Measurements from ENCODE around the gene GRIK3. TPM values are rescaled to one million over a fixed set of nuclear protein-coding genes. Genes with fewer than 3 reads are reported as not detected.

Gene GRIK3
- total RNA-seq, 1 experiment from 2014 or later, result 5.5 TPM

DNA sequence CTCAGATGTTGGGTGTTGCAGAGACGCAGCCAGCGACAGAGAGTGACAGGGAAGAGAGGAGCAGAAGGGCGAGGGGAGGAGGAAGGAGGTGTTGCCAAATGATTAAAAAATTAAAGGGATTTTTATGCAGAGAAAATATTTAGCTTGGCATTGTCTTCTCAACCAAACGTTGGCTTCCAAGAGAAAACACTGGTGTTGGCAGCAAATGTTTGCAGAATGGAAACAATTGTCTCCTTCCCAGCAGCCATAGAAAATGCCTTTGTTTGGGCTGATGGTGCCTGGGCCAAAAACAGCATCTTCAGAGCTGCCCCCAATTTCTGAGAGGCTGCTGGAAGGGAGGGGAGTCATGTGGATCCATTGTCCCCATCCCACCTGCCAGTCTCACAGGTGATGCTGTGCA is 29.7 kb upstream of the GRIK3 start:
- Mint-ChIP-seq H3K27ac (no peak overlapping the region), H3K4me1 (peaks cover 12% of the 10 kb centered on the region; the same call in 1 of the 2 replicates), H3K27me3 (ENCODE audit: low read depth) (no peaks in the 10 kb centered on the region; the same call in none of the 2 replicates), H3K36me3 (no peaks in the 10 kb centered on the region), H3K9me3 (no peaks in the 10 kb centered on the region), H3K4me3 (no peak overlapping the region)
- TF ChIP-seq ZNF416 (CRISPR knock-in tag; IDR thresholded peaks at IDR 0.05), result no peak
- TF ChIP-seq, protein P1, sequence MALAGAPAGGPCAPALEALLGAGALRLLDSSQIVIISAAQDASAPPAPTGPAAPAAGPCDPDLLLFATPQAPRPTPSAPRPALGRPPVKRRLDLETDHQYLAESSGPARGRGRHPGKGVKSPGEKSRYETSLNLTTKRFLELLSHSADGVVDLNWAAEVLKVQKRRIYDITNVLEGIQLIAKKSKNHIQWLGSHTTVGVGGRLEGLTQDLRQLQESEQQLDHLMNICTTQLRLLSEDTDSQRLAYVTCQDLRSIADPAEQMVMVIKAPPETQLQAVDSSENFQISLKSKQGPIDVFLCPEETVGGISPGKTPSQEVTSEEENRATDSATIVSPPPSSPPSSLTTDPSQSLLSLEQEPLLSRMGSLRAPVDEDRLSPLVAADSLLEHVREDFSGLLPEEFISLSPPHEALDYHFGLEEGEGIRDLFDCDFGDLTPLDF (CRISPR knock-in tag; IDR thresholded peaks at IDR 0.05), result no peak
- no peak for TF ChIP-seq SMAD4 (CRISPR knock-in tag; IDR thresholded peaks at IDR 0.05)
- TF ChIP-seq, protein P2, sequence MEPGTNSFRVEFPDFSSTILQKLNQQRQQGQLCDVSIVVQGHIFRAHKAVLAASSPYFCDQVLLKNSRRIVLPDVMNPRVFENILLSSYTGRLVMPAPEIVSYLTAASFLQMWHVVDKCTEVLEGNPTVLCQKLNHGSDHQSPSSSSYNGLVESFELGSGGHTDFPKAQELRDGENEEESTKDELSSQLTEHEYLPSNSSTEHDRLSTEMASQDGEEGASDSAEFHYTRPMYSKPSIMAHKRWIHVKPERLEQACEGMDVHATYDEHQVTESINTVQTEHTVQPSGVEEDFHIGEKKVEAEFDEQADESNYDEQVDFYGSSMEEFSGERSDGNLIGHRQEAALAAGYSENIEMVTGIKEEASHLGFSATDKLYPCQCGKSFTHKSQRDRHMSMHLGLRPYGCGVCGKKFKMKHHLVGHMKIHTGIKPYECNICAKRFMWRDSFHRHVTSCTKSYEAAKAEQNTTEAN (CRISPR knock-in tag; IDR thresholded peaks at IDR 0.05), result no peak
- no peak for TF ChIP-seq GABPB1 (CRISPR knock-in tag; IDR thresholded peaks at IDR 0.05)
- TF ChIP-seq, protein P3, sequence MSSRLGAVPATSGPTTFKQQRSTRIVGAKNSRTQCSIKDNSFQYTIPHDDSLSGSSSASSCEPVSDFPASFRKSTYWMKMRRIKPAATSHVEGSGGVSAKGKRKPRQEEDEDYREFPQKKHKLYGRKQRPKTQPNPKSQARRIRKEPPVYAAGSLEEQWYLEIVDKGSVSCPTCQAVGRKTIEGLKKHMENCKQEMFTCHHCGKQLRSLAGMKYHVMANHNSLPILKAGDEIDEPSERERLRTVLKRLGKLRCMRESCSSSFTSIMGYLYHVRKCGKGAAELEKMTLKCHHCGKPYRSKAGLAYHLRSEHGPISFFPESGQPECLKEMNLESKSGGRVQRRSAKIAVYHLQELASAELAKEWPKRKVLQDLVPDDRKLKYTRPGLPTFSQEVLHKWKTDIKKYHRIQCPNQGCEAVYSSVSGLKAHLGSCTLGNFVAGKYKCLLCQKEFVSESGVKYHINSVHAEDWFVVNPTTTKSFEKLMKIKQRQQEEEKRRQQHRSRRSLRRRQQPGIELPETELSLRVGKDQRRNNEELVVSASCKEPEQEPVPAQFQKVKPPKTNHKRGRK (CRISPR knock-in tag; IDR thresholded peaks at IDR 0.05; ENCODE audit: borderline replicate concordance), result no peak
- TF ChIP-seq, protein P4, sequence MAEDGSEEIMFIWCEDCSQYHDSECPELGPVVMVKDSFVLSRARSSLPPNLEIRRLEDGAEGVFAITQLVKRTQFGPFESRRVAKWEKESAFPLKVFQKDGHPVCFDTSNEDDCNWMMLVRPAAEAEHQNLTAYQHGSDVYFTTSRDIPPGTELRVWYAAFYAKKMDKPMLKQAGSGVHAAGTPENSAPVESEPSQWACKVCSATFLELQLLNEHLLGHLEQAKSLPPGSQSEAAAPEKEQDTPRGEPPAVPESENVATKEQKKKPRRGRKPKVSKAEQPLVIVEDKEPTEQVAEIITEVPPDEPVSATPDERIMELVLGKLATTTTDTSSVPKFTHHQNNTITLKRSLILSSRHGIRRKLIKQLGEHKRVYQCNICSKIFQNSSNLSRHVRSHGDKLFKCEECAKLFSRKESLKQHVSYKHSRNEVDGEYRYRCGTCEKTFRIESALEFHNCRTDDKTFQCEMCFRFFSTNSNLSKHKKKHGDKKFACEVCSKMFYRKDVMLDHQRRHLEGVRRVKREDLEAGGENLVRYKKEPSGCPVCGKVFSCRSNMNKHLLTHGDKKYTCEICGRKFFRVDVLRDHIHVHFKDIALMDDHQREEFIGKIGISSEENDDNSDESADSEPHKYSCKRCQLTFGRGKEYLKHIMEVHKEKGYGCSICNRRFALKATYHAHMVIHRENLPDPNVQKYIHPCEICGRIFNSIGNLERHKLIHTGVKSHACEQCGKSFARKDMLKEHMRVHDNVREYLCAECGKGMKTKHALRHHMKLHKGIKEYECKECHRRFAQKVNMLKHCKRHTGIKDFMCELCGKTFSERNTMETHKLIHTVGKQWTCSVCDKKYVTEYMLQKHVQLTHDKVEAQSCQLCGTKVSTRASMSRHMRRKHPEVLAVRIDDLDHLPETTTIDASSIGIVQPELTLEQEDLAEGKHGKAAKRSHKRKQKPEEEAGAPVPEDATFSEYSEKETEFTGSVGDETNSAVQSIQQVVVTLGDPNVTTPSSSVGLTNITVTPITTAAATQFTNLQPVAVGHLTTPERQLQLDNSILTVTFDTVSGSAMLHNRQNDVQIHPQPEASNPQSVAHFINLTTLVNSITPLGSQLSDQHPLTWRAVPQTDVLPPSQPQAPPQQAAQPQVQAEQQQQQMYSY (CRISPR knock-in tag; IDR thresholded peaks at IDR 0.05), result no peak
- TF ChIP-seq, protein P5, sequence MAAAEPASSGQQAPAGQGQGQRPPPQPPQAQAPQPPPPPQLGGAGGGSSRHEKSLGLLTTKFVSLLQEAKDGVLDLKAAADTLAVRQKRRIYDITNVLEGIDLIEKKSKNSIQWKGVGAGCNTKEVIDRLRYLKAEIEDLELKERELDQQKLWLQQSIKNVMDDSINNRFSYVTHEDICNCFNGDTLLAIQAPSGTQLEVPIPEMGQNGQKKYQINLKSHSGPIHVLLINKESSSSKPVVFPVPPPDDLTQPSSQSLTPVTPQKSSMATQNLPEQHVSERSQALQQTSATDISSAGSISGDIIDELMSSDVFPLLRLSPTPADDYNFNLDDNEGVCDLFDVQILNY (CRISPR knock-in tag; IDR thresholded peaks at IDR 0.05), result no peak
- TF ChIP-seq, protein P6, sequence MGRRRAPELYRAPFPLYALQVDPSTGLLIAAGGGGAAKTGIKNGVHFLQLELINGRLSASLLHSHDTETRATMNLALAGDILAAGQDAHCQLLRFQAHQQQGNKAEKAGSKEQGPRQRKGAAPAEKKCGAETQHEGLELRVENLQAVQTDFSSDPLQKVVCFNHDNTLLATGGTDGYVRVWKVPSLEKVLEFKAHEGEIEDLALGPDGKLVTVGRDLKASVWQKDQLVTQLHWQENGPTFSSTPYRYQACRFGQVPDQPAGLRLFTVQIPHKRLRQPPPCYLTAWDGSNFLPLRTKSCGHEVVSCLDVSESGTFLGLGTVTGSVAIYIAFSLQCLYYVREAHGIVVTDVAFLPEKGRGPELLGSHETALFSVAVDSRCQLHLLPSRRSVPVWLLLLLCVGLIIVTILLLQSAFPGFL (CRISPR knock-in tag; IDR thresholded peaks at IDR 0.05; ENCODE audit: borderline replicate concordance), result no peak
- TF ChIP-seq, protein P7, sequence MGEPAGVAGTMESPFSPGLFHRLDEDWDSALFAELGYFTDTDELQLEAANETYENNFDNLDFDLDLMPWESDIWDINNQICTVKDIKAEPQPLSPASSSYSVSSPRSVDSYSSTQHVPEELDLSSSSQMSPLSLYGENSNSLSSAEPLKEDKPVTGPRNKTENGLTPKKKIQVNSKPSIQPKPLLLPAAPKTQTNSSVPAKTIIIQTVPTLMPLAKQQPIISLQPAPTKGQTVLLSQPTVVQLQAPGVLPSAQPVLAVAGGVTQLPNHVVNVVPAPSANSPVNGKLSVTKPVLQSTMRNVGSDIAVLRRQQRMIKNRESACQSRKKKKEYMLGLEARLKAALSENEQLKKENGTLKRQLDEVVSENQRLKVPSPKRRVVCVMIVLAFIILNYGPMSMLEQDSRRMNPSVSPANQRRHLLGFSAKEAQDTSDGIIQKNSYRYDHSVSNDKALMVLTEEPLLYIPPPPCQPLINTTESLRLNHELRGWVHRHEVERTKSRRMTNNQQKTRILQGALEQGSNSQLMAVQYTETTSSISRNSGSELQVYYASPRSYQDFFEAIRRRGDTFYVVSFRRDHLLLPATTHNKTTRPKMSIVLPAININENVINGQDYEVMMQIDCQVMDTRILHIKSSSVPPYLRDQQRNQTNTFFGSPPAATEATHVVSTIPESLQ (CRISPR knock-in tag; IDR thresholded peaks at IDR 0.05), result no peak
- DNase-seq (ENCODE audit: low spot score), result no peak
- ChIA-PET CTCF (interaction anchor here (1.2 kb wide), 1 partner anchor 28 kb away, joined by 3 read pairs; no protein-coding TSS in a partner anchor), POLR2A (no interaction called here)
- ATAC-seq, result no peak

DNA sequence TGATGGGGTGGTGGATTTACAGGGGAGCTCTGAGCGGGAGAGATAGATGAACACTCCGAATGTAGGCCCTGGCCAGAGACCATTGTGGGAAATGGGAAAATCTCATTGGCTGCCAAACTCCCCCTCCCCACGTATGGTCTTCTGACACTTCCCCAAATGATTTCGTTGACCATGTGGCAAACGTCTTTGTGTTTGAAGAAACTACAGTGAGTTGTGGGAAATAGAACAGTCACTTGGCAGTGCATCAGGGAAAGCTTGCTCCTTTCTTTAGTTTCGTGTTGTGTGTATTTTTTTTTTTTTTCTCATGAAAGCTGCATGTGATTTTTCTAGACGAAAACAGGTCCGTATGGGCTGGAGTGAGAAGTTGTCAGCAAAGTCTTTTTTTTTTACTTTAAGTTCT is 25.0 kb upstream of the GRIK3 start:
- ChIA-PET POLR2A (no interaction called here), CTCF (no interaction called here)
- H3K4me3 Mint-ChIP-seq, result no peak overlapping the region
- ATAC-seq, result no peak
- no peaks in the 10 kb centered on the region; the same call in 1 of the 2 replicates for H3K27me3 Mint-ChIP-seq (ENCODE audit: low read depth)
- no peak overlapping the region for H3K27ac Mint-ChIP-seq
- H3K4me1 Mint-ChIP-seq, result peaks cover 31% of the 10 kb centered on the region
- TF ChIP-seq ATF1 (CRISPR knock-in tag; IDR thresholded peaks at IDR 0.05), result no peak
- TF ChIP-seq, protein P8, sequence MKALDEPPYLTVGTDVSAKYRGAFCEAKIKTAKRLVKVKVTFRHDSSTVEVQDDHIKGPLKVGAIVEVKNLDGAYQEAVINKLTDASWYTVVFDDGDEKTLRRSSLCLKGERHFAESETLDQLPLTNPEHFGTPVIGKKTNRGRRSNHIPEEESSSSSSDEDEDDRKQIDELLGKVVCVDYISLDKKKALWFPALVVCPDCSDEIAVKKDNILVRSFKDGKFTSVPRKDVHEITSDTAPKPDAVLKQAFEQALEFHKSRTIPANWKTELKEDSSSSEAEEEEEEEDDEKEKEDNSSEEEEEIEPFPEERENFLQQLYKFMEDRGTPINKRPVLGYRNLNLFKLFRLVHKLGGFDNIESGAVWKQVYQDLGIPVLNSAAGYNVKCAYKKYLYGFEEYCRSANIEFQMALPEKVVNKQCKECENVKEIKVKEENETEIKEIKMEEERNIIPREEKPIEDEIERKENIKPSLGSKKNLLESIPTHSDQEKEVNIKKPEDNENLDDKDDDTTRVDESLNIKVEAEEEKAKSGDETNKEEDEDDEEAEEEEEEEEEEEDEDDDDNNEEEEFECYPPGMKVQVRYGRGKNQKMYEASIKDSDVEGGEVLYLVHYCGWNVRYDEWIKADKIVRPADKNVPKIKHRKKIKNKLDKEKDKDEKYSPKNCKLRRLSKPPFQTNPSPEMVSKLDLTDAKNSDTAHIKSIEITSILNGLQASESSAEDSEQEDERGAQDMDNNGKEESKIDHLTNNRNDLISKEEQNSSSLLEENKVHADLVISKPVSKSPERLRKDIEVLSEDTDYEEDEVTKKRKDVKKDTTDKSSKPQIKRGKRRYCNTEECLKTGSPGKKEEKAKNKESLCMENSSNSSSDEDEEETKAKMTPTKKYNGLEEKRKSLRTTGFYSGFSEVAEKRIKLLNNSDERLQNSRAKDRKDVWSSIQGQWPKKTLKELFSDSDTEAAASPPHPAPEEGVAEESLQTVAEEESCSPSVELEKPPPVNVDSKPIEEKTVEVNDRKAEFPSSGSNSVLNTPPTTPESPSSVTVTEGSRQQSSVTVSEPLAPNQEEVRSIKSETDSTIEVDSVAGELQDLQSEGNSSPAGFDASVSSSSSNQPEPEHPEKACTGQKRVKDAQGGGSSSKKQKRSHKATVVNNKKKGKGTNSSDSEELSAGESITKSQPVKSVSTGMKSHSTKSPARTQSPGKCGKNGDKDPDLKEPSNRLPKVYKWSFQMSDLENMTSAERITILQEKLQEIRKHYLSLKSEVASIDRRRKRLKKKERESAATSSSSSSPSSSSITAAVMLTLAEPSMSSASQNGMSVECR (CRISPR knock-in tag; IDR thresholded peaks at IDR 0.05; ENCODE audit: borderline replicate concordance), result no peak
- TF ChIP-seq, protein P4 (CRISPR knock-in tag; IDR thresholded peaks at IDR 0.05), result no peak
- no peaks in the 10 kb centered on the region for H3K9me3 Mint-ChIP-seq
- no peak for DNase-seq (ENCODE audit: low spot score)
- no peaks in the 10 kb centered on the region for H3K36me3 Mint-ChIP-seq

Data from WTC11 (cell line).